AG10803 (cell line): ENCODE results near the gene HDAC11.

Source experiments
- DNase-seq: peaks from one replicate; pipeline ENCODE4 v3.0.0; 2010; ENCODE audit warnings: low read depth
- H3K4me3 ChIP-seq: 2 replicates; pipeline ENCODE4 v1.5.1; 2011; ENCODE audit warnings: mild to moderate bottlenecking, low read length, control low read depth
- CTCF ChIP-seq: conservative IDR thresholded peaks from 2 replicates; pipeline ENCODE4 v1.5.1; 2011; ENCODE audit warnings: mild to moderate bottlenecking, low read length, control low read depth, inconsistent platforms

Gene HDAC11

GRCh38 chr3:13452490-13453335 is 27.4 kb upstream of the HDAC11 start:
- peak; percentile 77 for TF ChIP-seq CTCF
- H3K4me3 ChIP-seq: peak overlapping the region; percentile 42; the same call in 1 of the 2 replicates
- peak; percentile 60 for DNase-seq

DNA sequence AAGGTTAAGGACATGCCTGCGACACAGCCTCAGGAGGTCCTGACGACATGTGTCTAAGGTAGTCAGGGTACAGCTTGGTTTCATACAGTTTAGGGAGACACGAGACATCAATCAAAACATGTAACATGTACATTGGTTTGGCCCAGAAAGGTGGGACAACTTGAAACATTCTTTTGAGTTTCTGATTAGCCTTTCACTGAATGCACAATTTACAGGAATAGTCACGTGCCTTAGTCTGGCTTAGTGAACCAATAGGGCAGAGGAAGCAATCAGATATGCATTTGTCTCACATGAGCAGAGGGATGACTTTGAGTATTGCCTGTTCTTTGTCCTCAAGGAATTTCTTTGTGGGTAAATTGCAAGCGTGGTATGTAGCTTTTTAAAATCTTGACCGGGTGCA is 24.5 kb upstream of the HDAC11 start:
- no peak for TF ChIP-seq CTCF
- H3K4me3 ChIP-seq: no peak overlapping the region
- DNase-seq: no peak

- DNase-seq: no peak
- no peak overlapping the region for H3K4me3 ChIP-seq
- no peak for TF ChIP-seq CTCF
Measured at GRCh38 chr3:13457593-13457992, 22.5 kb upstream of the HDAC11 start.

DNA sequence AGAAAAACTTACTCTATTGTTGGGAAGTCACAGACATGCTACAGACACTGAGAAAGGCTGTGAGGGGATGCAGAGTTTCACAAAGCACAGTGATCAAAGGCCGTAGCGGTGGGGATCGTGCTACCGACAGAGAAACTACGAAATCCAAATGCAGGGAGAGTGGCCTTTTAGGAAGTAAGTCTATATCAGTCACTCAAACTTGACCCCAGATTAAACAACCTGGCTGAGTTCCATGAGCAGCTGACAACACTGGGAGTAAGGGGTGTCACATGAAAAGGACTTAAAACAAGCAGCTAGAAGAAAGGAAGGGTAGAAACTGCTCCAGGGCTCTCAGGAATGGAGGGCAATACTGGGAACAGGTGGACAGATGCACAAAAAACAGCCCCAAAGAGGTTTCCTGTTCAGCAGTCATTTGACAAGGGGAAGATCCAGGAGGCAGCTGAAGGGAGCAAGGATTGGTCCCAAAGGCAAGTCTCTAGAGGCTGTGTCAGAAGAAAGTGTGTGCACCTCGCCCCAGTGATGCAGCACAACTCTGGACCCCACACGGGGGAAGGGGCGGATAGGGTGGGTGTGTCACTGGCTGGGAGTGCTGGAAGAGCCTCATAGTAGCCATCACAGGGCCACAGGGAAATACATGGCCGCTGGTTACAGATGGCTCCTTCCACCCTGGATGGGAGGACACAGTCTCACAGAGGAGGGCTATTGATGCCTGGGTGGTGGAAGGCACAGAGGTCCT is 20.3 kb upstream of the HDAC11 start:
- DNase-seq: no peak
- no peak for TF ChIP-seq CTCF
- H3K4me3 ChIP-seq: no peak overlapping the region

DNA sequence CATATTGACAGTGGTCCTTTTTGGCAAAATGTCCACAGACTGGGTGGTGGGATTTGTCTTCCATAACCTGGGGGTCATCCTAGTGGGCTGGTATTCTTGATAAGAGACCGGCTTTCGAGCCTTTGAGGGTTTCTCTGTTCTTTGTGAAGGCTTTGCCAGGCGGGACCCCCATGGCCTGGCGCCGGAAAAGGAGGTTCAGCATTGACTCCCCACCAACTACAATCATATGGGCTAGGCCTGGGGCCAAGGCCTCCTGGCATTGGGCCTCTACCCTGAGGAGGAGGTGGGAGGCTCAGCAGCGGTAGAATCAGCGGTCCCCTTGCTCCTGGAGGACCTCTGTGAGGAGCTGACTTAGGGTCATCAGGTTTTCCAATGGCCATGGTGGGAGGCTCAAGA is 19.8 kb upstream of the HDAC11 start:
- TF ChIP-seq CTCF: no peak
- DNase-seq: no peak
- no peak overlapping the region for H3K4me3 ChIP-seq

GRCh38 chr3:13461169-13462124 is 18.7 kb upstream of the HDAC11 start:
- DNase-seq: no peak
- no peak overlapping the region for H3K4me3 ChIP-seq
- peak; percentile 34 for TF ChIP-seq CTCF
